Caco-2 (cell line): ENCODE results near the gene DRD4. TPM values are rescaled to one million over a fixed set of nuclear protein-coding genes. Genes with fewer than 3 reads are reported as not detected.

ENCODE experiments used
- BruUV-seq: library from RNA; stranded (reverse); fragments of 400-500 nt; replicated peaks from 2 replicates; lab custom pipeline; 2021; lab: Mats Ljungman, UMichigan
- CTCF ChIA-PET: fragments of 300-600 bp; sonication (Branson Sonifier 250); formaldehyde crosslinking; loops from one replicate; lab custom pipeline; 2022; ENCODE audit warnings: antibody characterized with exemption; lab: Charles Lee
- POLR2A ChIA-PET: fragments of 300-600 bp; sonication (Branson Sonifier 250); formaldehyde crosslinking; loops from one replicate; lab custom pipeline; 2022; ENCODE audit warnings: antibody characterized with exemption; lab: Charles Lee
- DNase-seq, 2 experiments: peaks; one replicate each; pipeline versions ENCODE4 v3.0.0 to v3.0.0-alpha.2; 2020 to 2022
- H3K27me3 ChIP-seq: replicated peaks from 2 replicates; pipeline ENCODE4 v1.6.0; 2011; ENCODE audit warnings: low read length; ENCODE audit not compliant: control insufficient read depth, insufficient read depth
- H3K36me3 ChIP-seq: 2 replicates; pipeline ENCODE4 v1.5.1; 2011; ENCODE audit warnings: low read length; ENCODE audit not compliant: control insufficient read depth, insufficient read depth
- H3K4me1 ChIP-seq: fragments of 250-450 bp; sonication (Bioruptor Pico); 2 replicates; pipeline ENCODE4 v1.5.1; 2020; ENCODE audit warnings: mild to moderate bottlenecking
- H3K4me3 ChIP-seq: 2 replicates; pipeline ENCODE4 v1.5.1; 2011; ENCODE audit warnings: low read depth, mild to moderate bottlenecking, control low read depth, low read length
- H3K9me3 ChIP-seq: fragments of 250-450 bp; sonication (Bioruptor Pico); 2 replicates; pipeline ENCODE4 v1.5.1; 2020; ENCODE audit warnings: mild to moderate bottlenecking, moderate library complexity
- H3K27ac Mint-ChIP-seq: one replicate; pipeline ENCODE4 v1.8.0; 2022; ENCODE audit warnings: mixed read lengths; ENCODE audit not compliant: unreplicated experiment
- H3K27me3 Mint-ChIP-seq: one replicate; pipeline ENCODE4 v1.8.0; 2022; ENCODE audit warnings: mixed read lengths; ENCODE audit not compliant: insufficient read depth, unreplicated experiment
- H3K36me3 Mint-ChIP-seq: one replicate; pipeline ENCODE4 v1.8.0; 2022; ENCODE audit warnings: mild to moderate bottlenecking, mixed read lengths; ENCODE audit not compliant: insufficient read depth, unreplicated experiment
- H3K4me1 Mint-ChIP-seq: one replicate; pipeline ENCODE4 v1.8.0; 2022; ENCODE audit warnings: low read depth, mixed read lengths; ENCODE audit not compliant: unreplicated experiment
- H3K4me3 Mint-ChIP-seq: one replicate; pipeline ENCODE4 v1.8.0; 2022; ENCODE audit warnings: mild to moderate bottlenecking, moderate library complexity, mixed read lengths; ENCODE audit not compliant: unreplicated experiment
- H3K9me3 Mint-ChIP-seq: one replicate; pipeline ENCODE4 v1.8.0; 2022; ENCODE audit warnings: mixed read lengths; ENCODE audit not compliant: unreplicated experiment
- CTCF ChIP-seq, 2 experiments: fragments of 200-600 bp in 1 of 2; IDR thresholded peaks; 1 replicate in 1 of 2; 2 replicates in 1 of 2; pipeline versions ENCODE4 v1.5.1 to v1.8.0; 2011 to 2022; ENCODE audit warnings: antibody characterized with exemption in 1 of 2, control low read depth in 1 of 2, inconsistent platforms in 1 of 2, low read depth in 1 of 2, low read length in 1 of 2, mild to moderate bottlenecking in 1 of 2, moderate library complexity in 1 of 2; ENCODE audit not compliant: insufficient read depth in 1 of 2, severe bottlenecking in 1 of 2, unreplicated experiment in 1 of 2
- intact Hi-C: fragments of 100-400 bp; cut with micrococcal nuclease; formaldehyde crosslinking; loops from one replicate; pipeline ENCODE4 v1.10.0; 2022; ENCODE audit not compliant: unreplicated experiment
- total RNA-seq: library from RNA; stranded (reverse); gene quantifications from 2 replicates; pipeline ENCODE4 v1.2.3, GENCODE V29; 2022

DRD4 gene
- total RNA-seq, 1 experiment from 2014 or later: 1.0 TPM

GRCh38 chr11:608791-609251 lies 28.2 kb upstream of the DRD4 start:
- Mint-ChIP-seq H3K9me3 (no peaks in the 10 kb centered on the region), H3K27ac (peak overlapping the region; percentile 69), H3K4me3 (no peak overlapping the region), H3K4me1 (no peaks in the 10 kb centered on the region), H3K36me3 (peaks cover 94% of the 10 kb centered on the region), H3K27me3 (no peaks in the 10 kb centered on the region)
- intact Hi-C loops: no loop called here
- peaks cover 18% of the 10 kb centered on the region for H3K36me3 ChIP-seq
- H3K9me3 ChIP-seq: no peaks in the 10 kb centered on the region
- BruUV-seq: TSS peak; percentile 29
- no peak overlapping the region for H3K4me3 ChIP-seq
- TF ChIP-seq CTCF (IDR thresholded peaks at IDR 0.05; ENCODE audit: insufficient read depth in 1 of 2, low read depth in 1 of 2, low read length in 1 of 2, severe bottlenecking in 1 of 2, unreplicated experiment in 1 of 2): no peak
- H3K27me3 ChIP-seq: no peaks in the 10 kb centered on the region
- peaks cover 6% of the 10 kb centered on the region for H3K4me1 ChIP-seq
- no peak for DNase-seq
- ChIA-PET CTCF (no interaction called here), POLR2A (interaction anchor here (0.6 kb wide), 1 partner anchor 18 kb away, joined by 3 read pairs; no protein-coding TSS in a partner anchor)

- Histone ChIP-seq H3K4me1 (peaks cover 11% of the 10 kb centered on the region), H3K36me3 (peaks cover 18% of the 10 kb centered on the region), H3K4me3 (no peak overlapping the region), H3K9me3 (no peaks in the 10 kb centered on the region), H3K27me3 (no peaks in the 10 kb centered on the region)
- ChIA-PET CTCF (no interaction called here), POLR2A (no interaction called here)
- TF ChIP-seq CTCF (IDR thresholded peaks at IDR 0.05; ENCODE audit: insufficient read depth in 1 of 2, low read depth in 1 of 2, low read length in 1 of 2, severe bottlenecking in 1 of 2, unreplicated experiment in 1 of 2): no peak
- Mint-ChIP-seq H3K36me3 (peaks cover 94% of the 10 kb centered on the region), H3K4me3 (no peak overlapping the region), H3K27ac (no peak overlapping the region), H3K4me1 (peaks cover 2% of the 10 kb centered on the region), H3K9me3 (no peaks in the 10 kb centered on the region), H3K27me3 (no peaks in the 10 kb centered on the region)
- BruUV-seq: no TSS peak
- intact Hi-C loops: no loop called here
- no peak for DNase-seq
Measured at GRCh38 chr11:609341-609811, 27.7 kb upstream of the DRD4 start.

GRCh38 chr11:610146-610801 lies 26.8 kb upstream of the DRD4 start:
- H3K4me1 Mint-ChIP-seq: peaks cover 5% of the 10 kb centered on the region
- H3K36me3 ChIP-seq: peaks cover 14% of the 10 kb centered on the region
- H3K27me3 ChIP-seq: no peaks in the 10 kb centered on the region
- BruUV-seq: no TSS peak
- no peaks in the 10 kb centered on the region for H3K9me3 Mint-ChIP-seq
- peaks cover 20% of the 10 kb centered on the region for H3K4me1 ChIP-seq
- intact Hi-C loops: loop anchor here (5.0 kb wide), 1 partner anchor 33 kb away; the partner anchor contains the start of gene PHRF1
- no peaks in the 10 kb centered on the region for H3K27me3 Mint-ChIP-seq
- POLR2A ChIA-PET: no interaction called here
- CTCF ChIA-PET: no interaction called here
- no peaks in the 10 kb centered on the region for H3K9me3 ChIP-seq
- no peak overlapping the region for H3K27ac Mint-ChIP-seq
- TF ChIP-seq CTCF (IDR thresholded peaks at IDR 0.05; ENCODE audit: insufficient read depth in 1 of 2, low read depth in 1 of 2, low read length in 1 of 2, severe bottlenecking in 1 of 2, unreplicated experiment in 1 of 2): no peak
- H3K4me3 ChIP-seq: no peak overlapping the region
- no peak for DNase-seq
- H3K4me3 Mint-ChIP-seq: no peak overlapping the region
- peaks cover 94% of the 10 kb centered on the region for H3K36me3 Mint-ChIP-seq
